Measurements from ENCODE around the gene TMEM219.

TMEM219 gene

DNA sequence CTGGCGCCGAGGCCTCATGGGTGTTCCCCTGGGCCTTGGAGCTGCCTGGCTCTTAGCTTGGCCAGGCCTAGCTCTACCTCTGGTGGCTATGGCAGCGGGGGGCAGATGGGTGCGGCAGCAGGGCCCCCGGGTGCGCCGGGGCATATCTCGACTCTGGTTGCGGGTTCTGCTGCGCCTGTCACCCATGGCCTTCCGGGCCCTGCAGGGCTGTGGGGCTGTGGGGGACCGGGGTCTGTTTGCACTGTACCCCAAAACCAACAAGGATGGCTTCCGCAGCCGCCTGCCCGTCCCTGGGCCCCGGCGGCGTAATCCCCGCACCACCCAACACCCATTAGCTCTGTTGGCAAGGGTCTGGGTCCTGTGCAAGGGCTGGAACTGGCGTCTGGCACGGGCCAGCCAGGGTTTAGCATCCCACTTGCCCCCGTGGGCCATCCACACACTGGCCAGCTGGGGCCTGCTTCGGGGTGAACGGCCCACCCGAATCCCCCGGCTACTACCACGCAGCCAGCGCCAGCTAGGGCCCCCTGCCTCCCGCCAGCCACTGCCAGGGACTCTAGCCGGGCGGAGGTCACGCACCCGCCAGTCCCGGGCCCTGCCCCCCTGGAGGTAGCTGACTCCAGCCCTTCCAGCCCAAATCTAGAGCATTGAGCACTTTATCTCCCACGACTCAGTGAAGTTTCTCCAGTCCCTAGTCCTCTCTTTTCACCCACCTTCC is 25.6 kb downstream of the TMEM219 start:
- Histone ChIP-seq H3K9me3 (ENCODE audit: control insufficient read depth in 5 of 5, low read length in 5 of 5) (no peaks in the 10 kb centered on the region), H3K9ac (ENCODE audit: low read length in 5 of 5) (no peak overlapping the region), H3K4me1 (ENCODE audit: control insufficient read depth in 5 of 5, insufficient read depth in 5 of 5, low read length in 5 of 5) (peaks cover 0 to 14% (median 8%) of the 10 kb centered on the region in 5 donors), H3K36me3 (ENCODE audit: control insufficient read depth in 5 of 5, insufficient read depth in 5 of 5, low read length in 5 of 5) (peaks cover 3 to 98% (median 97%) of the 10 kb centered on the region in 5 donors), H3K27me3 (ENCODE audit: control insufficient read depth in 5 of 5, insufficient read depth in 4 of 5, low read length in 5 of 5) (no peaks in the 10 kb centered on the region), H3K4me3 (ENCODE audit: low read depth in 1 of 5, low read length in 5 of 5) (no peak overlapping the region), H3K27ac (ENCODE audit: low read depth, low read length) (no peak overlapping the region)

- Histone ChIP-seq H3K4me1 (ENCODE audit: control insufficient read depth in 5 of 5, insufficient read depth in 5 of 5, low read length in 5 of 5) (peaks cover 0 to 18% (median 15%) of the 10 kb centered on the region in 5 donors), H3K27me3 (ENCODE audit: control insufficient read depth in 5 of 5, insufficient read depth in 4 of 5, low read length in 5 of 5) (no peaks in the 10 kb centered on the region), H3K27ac (ENCODE audit: low read depth, low read length) (no peak overlapping the region), H3K9ac (ENCODE audit: low read length in 5 of 5) (no peak overlapping the region), H3K36me3 (ENCODE audit: control insufficient read depth in 5 of 5, insufficient read depth in 5 of 5, low read length in 5 of 5) (peaks cover 3 to 98% (median 97%) of the 10 kb centered on the region in 5 donors), H3K4me3 (ENCODE audit: low read depth in 1 of 5, low read length in 5 of 5) (no peak overlapping the region), H3K9me3 (ENCODE audit: control insufficient read depth in 5 of 5, low read length in 5 of 5) (no peaks in the 10 kb centered on the region)
Measured at GRCh38 chr16:29988346-29989075, 26.6 kb downstream of the TMEM219 start.

DNA sequence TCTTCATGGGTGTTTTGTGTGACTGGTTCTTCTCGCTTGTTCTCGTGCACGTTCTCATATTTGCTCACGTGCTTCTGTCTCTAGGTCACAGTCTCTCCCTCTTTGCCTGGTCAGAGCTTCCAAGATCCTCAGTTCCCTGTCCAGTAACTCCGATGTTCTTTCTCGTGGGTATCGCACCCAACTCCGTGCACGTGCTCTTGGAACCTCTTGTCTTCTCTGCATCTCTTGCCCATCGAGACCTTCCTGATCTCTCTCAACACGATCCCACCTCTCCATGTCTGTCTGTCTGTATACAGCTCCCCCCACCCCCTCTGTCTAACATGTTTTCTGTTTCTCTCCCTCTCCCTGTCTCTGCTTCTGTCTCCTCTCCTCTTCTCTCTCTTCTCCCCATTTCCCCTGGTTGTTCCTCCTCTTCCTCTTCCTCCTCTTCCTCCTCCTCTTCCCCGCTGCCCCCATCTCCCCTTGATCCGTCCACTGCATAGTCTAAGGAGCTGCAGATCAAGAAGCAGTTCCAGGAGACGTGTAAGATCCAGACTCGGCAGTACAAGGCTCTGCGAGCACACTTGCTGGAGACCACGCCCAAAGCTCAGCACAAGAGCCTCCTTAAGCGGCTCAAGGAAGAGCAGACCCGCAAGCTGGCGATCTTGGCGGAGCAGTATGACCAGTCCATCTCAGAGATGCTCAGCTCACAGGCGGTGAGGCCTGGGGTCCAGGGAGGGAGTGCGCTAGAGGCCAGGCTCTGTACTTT is 27.4 kb downstream of the TMEM219 start:
- no peaks in the 10 kb centered on the region for H3K27me3 ChIP-seq (ENCODE audit: control insufficient read depth in 5 of 5, insufficient read depth in 4 of 5, low read length in 5 of 5)
- H3K9ac ChIP-seq (ENCODE audit: low read length in 5 of 5): no peak overlapping the region
- H3K27ac ChIP-seq (ENCODE audit: low read depth, low read length): no peak overlapping the region
- peaks cover 0 to 26% (median 17%) of the 10 kb centered on the region in 5 donors for H3K4me1 ChIP-seq (ENCODE audit: control insufficient read depth in 5 of 5, insufficient read depth in 5 of 5, low read length in 5 of 5)
- H3K9me3 ChIP-seq (ENCODE audit: control insufficient read depth in 5 of 5, low read length in 5 of 5): no peaks in the 10 kb centered on the region
- no peak overlapping the region for H3K4me3 ChIP-seq (ENCODE audit: low read depth in 1 of 5, low read length in 5 of 5)
- H3K36me3 ChIP-seq (ENCODE audit: control insufficient read depth in 5 of 5, insufficient read depth in 5 of 5, low read length in 5 of 5): peaks cover 3 to 95% (median 94%) of the 10 kb centered on the region in 5 donors

DNA sequence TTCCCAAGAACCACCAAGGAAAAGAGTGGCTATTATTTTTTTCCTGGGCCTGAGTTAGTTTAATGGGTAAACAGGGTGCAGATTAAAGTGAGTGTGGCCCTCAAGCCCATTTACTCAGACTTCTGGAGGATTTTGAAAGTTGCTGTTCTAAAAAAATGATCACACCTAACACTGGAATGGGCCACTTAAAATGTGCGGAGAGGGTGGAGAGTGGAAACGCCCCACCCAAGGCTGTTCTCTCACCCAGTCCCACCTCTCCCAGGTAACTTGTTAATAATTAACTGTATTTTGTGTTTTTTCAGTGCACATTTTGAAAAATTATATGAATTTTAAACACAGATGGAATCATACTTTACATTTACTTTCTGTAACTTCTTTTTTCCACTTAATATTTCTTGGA is 28.2 kb downstream of the TMEM219 start:
- no peak overlapping the region for H3K27ac ChIP-seq (ENCODE audit: low read depth, low read length)
- H3K4me3 ChIP-seq (ENCODE audit: low read depth in 1 of 5, low read length in 5 of 5): no peak overlapping the region
- H3K36me3 ChIP-seq (ENCODE audit: control insufficient read depth in 5 of 5, insufficient read depth in 5 of 5, low read length in 5 of 5): peaks cover 0 to 87% (median 86%) of the 10 kb centered on the region in 5 donors
- H3K9ac ChIP-seq (ENCODE audit: low read length in 5 of 5): no peak overlapping the region
- no peaks in the 10 kb centered on the region for H3K9me3 ChIP-seq (ENCODE audit: control insufficient read depth in 5 of 5, low read length in 5 of 5)
- H3K27me3 ChIP-seq (ENCODE audit: control insufficient read depth in 5 of 5, insufficient read depth in 4 of 5, low read length in 5 of 5): no peaks in the 10 kb centered on the region
- H3K4me1 ChIP-seq (ENCODE audit: control insufficient read depth in 5 of 5, insufficient read depth in 5 of 5, low read length in 5 of 5): peaks cover 1 to 33% (median 24%) of the 10 kb centered on the region in 5 donors

- Histone ChIP-seq H3K27ac (ENCODE audit: low read depth, low read length) (no peak overlapping the region), H3K9ac (ENCODE audit: low read length in 5 of 5) (no peak overlapping the region), H3K36me3 (ENCODE audit: control insufficient read depth in 5 of 5, insufficient read depth in 5 of 5, low read length in 5 of 5) (peaks cover 0 to 77% (median 76%) of the 10 kb centered on the region in 5 donors), H3K9me3 (ENCODE audit: control insufficient read depth in 5 of 5, low read length in 5 of 5) (no peaks in the 10 kb centered on the region), H3K4me1 (ENCODE audit: control insufficient read depth in 5 of 5, insufficient read depth in 5 of 5, low read length in 5 of 5) (peaks cover 1 to 37% (median 29%) of the 10 kb centered on the region in 5 donors), H3K4me3 (ENCODE audit: low read depth in 1 of 5, low read length in 5 of 5) (no peak overlapping the region), H3K27me3 (ENCODE audit: control insufficient read depth in 5 of 5, insufficient read depth in 4 of 5, low read length in 5 of 5) (no peaks in the 10 kb centered on the region)
Measured at GRCh38 chr16:29990883-29991570, 29.1 kb downstream of the TMEM219 start.

DNA sequence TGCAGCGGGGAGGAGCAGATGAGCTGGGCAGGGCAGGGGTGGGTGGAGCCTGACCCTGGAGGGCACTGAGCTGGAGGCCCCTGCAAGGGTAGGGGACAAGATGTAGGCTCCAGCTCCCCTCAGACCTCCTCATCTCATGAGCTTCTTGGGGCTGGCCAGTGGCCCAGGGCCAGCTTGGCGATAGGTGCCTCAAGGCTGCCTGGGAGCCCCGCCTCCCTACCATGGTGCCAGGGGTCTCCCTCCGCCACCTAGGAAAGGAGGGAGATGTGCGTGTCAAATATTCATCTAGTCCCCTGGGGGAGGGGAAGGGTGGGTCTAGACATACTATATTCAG is 29.7 kb downstream of the TMEM219 start:
- Histone ChIP-seq H3K4me1 (ENCODE audit: control insufficient read depth in 5 of 5, insufficient read depth in 5 of 5, low read length in 5 of 5) (peaks cover 2 to 41% (median 33%) of the 10 kb centered on the region in 5 donors), H3K27me3 (ENCODE audit: control insufficient read depth in 5 of 5, insufficient read depth in 4 of 5, low read length in 5 of 5) (no peaks in the 10 kb centered on the region), H3K36me3 (ENCODE audit: control insufficient read depth in 5 of 5, insufficient read depth in 5 of 5, low read length in 5 of 5) (peaks cover 0 to 72% (median 71%) of the 10 kb centered on the region in 5 donors), H3K27ac (ENCODE audit: low read depth, low read length) (no peak overlapping the region), H3K9me3 (ENCODE audit: control insufficient read depth in 5 of 5, low read length in 5 of 5) (no peaks in the 10 kb centered on the region), H3K9ac (ENCODE audit: low read length in 5 of 5) (no peak overlapping the region), H3K4me3 (ENCODE audit: low read depth in 1 of 5, low read length in 5 of 5) (no peak overlapping the region)

GRCh38 chr16:29992344-29992967 is 30.6 kb downstream of the TMEM219 start:
- Histone ChIP-seq H3K36me3 (ENCODE audit: control insufficient read depth in 5 of 5, insufficient read depth in 5 of 5, low read length in 5 of 5) (peaks cover 0 to 64% (median 62%) of the 10 kb centered on the region in 5 donors), H3K4me3 (ENCODE audit: low read depth in 1 of 5, low read length in 5 of 5) (no peak overlapping the region), H3K9me3 (ENCODE audit: control insufficient read depth in 5 of 5, low read length in 5 of 5) (no peaks in the 10 kb centered on the region), H3K27me3 (ENCODE audit: control insufficient read depth in 5 of 5, insufficient read depth in 4 of 5, low read length in 5 of 5) (no peaks in the 10 kb centered on the region), H3K4me1 (ENCODE audit: control insufficient read depth in 5 of 5, insufficient read depth in 5 of 5, low read length in 5 of 5) (peaks cover 6 to 47% (median 39%) of the 10 kb centered on the region in 5 donors), H3K27ac (ENCODE audit: low read depth, low read length) (peak overlapping the region; percentile 24), H3K9ac (ENCODE audit: low read length in 5 of 5) (peak overlapping the region in 2 of 5 donors; percentile 4 to 63)

DNA sequence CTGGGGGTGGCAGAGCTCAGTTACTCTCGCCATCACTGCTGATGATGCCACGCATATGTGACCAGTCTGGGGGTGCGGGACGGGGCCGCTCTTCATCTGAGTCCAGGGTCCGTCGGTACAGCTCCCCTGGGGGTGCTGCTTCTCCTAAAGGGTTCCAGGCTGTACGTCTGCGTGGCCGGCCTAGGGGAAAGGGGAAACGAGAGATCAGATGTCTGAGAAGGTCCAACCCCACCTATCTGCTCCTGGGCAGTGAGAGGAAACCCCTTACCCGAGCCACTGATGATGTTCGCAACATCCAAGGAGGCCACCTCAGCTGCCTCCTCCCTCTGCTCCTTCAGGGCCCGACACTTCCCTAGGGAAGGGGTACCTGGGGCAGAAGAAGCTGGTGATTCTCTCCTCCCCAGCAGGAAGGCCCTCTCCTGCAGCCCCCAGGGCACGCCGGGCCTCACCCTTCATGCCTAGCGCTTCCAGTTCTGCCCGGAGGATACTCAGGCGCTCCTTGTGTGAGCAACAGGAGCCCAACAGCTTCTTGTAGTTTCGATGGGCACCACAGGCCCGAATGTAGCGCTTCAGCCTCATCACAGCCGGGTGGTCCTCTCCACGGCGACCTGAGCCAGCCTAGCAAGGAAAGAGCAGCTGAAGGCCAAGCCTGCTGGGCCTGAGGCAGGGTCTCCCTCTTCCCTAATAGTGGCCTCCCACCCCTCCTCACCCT is 31.5 kb downstream of the TMEM219 start:
- peak overlapping the region in 1 of 5 donors; percentile 48 for H3K9ac ChIP-seq (ENCODE audit: low read length in 5 of 5)
- peaks cover 6 to 47% (median 39%) of the 10 kb centered on the region in 5 donors for H3K4me1 ChIP-seq (ENCODE audit: control insufficient read depth in 5 of 5, insufficient read depth in 5 of 5, low read length in 5 of 5)
- no peaks in the 10 kb centered on the region for H3K9me3 ChIP-seq (ENCODE audit: control insufficient read depth in 5 of 5, low read length in 5 of 5)
- peaks cover 0 to 60% (median 55%) of the 10 kb centered on the region in 5 donors for H3K36me3 ChIP-seq (ENCODE audit: control insufficient read depth in 5 of 5, insufficient read depth in 5 of 5, low read length in 5 of 5)
- H3K27me3 ChIP-seq (ENCODE audit: control insufficient read depth in 5 of 5, insufficient read depth in 4 of 5, low read length in 5 of 5): no peaks in the 10 kb centered on the region
- H3K27ac ChIP-seq (ENCODE audit: low read depth, low read length): no peak overlapping the region
- H3K4me3 ChIP-seq (ENCODE audit: low read depth in 1 of 5, low read length in 5 of 5): no peak overlapping the region

All from subcutaneous abdominal adipose tissue (tissue), 5 donors.